ENCODE data around the gene UBE2QL1. TPM values are rescaled to one million over a fixed set of nuclear protein-coding genes. Genes with fewer than 3 reads are reported as not detected.

The UBE2QL1 gene
- total and polyA plus RNA-seq, 2 donors from 2014 or later, result 0.31 to 4.8 TPM

DNA sequence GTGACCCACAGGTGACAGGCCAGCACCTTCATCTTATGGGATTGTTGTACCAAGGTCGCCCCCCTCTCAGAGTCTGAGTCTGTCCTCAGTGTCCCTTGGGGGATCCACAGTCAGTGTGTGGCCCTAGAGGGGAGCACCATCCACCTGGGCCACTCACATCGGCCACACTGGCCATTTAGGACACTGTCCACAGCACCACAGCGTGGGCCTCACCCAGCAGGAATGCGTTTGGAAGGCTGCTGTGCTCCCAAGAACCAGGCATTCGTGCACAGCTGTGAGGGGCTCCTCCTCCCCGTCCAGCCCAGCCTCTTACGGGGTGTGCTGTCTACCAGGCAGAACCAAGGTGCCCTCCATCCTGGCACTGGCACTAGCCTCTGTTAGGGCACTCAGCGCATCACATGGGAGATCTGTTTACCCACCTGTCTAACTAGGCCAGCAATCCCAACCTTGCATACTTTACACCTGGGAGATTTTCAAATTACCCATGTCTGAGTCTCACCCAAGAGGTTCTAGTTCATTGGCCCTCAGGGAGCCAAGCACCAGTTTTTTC, 24.5 kb upstream of the UBE2QL1 start:
- FAIRE-seq (no peak), DNase-seq (no peak)
- TF ChIP-seq, protein P1, sequence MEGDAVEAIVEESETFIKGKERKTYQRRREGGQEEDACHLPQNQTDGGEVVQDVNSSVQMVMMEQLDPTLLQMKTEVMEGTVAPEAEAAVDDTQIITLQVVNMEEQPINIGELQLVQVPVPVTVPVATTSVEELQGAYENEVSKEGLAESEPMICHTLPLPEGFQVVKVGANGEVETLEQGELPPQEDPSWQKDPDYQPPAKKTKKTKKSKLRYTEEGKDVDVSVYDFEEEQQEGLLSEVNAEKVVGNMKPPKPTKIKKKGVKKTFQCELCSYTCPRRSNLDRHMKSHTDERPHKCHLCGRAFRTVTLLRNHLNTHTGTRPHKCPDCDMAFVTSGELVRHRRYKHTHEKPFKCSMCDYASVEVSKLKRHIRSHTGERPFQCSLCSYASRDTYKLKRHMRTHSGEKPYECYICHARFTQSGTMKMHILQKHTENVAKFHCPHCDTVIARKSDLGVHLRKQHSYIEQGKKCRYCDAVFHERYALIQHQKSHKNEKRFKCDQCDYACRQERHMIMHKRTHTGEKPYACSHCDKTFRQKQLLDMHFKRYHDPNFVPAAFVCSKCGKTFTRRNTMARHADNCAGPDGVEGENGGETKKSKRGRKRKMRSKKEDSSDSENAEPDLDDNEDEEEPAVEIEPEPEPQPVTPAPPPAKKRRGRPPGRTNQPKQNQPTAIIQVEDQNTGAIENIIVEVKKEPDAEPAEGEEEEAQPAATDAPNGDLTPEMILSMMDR (IDR thresholded peaks at IDR 0.05; ENCODE audit: borderline replicate concordance, extremely low read depth, insufficient read depth), result no peak
- Histone ChIP-seq H3K27ac (ENCODE audit: low read depth in 2 of 2, low read length in 2 of 2) (no peak overlapping the region), H3K4me1 (ENCODE audit: control insufficient read depth in 2 of 3, insufficient read depth in 2 of 3, low read depth in 1 of 3, low read length in 3 of 3) (no peaks in the 10 kb centered on the region), H3K36me3 (ENCODE audit: control insufficient read depth in 2 of 3, insufficient read depth in 3 of 3, low read length in 3 of 3) (no peaks in the 10 kb centered on the region), H3K4me3 (ENCODE audit: low read length in 3 of 3) (no peak overlapping the region), H3K9ac (ENCODE audit: low read length in 3 of 3) (no peak overlapping the region), H3K27me3 (ENCODE audit: control insufficient read depth, insufficient read depth, low read length) (no peaks in the 10 kb centered on the region), H3K9me3 (ENCODE audit: control insufficient read depth in 2 of 3, insufficient read depth in 1 of 3, low read length in 3 of 3) (no peaks in the 10 kb centered on the region)
- intact Hi-C loops (cut with DNase I), result no loop called here

DNA sequence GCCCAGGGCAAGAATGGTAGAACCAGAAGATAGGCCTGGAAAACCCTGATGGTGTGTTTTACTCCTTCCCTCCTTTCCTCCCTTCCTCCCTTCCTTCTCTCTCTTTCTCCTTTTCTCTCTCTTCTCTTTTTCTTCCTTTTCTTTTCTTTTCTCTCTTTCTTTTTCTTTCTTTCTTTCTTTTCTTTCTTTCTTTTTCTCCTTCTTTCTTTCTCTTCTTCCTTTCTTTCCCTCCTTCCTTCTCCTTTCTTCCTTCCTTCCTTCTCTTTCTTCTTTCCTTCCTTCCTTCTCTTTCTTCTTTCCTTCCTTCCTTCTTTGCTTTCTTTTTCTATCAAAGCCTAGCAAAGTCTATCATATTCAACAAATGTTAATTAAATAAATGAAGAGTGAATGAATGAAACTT, 24.0 kb upstream of the UBE2QL1 start:
- TF ChIP-seq, protein P1 (IDR thresholded peaks at IDR 0.05; ENCODE audit: borderline replicate concordance, extremely low read depth, insufficient read depth), result no peak
- no peak overlapping the region for H3K27ac ChIP-seq (ENCODE audit: low read depth in 2 of 2, low read length in 2 of 2)
- no peak for FAIRE-seq
- no peaks in the 10 kb centered on the region for H3K27me3 ChIP-seq (ENCODE audit: control insufficient read depth, insufficient read depth, low read length)
- intact Hi-C loops (cut with DNase I), result no loop called here
- H3K9me3 ChIP-seq (ENCODE audit: control insufficient read depth in 2 of 3, insufficient read depth in 1 of 3, low read length in 3 of 3), result no peaks in the 10 kb centered on the region
- no peaks in the 10 kb centered on the region for H3K4me1 ChIP-seq (ENCODE audit: control insufficient read depth in 2 of 3, insufficient read depth in 2 of 3, low read depth in 1 of 3, low read length in 3 of 3)
- DNase-seq, result no peak
- H3K4me3 ChIP-seq (ENCODE audit: low read length in 3 of 3), result no peak overlapping the region
- no peak overlapping the region for H3K9ac ChIP-seq (ENCODE audit: low read length in 3 of 3)
- H3K36me3 ChIP-seq (ENCODE audit: control insufficient read depth in 2 of 3, insufficient read depth in 3 of 3, low read length in 3 of 3), result no peaks in the 10 kb centered on the region

DNA sequence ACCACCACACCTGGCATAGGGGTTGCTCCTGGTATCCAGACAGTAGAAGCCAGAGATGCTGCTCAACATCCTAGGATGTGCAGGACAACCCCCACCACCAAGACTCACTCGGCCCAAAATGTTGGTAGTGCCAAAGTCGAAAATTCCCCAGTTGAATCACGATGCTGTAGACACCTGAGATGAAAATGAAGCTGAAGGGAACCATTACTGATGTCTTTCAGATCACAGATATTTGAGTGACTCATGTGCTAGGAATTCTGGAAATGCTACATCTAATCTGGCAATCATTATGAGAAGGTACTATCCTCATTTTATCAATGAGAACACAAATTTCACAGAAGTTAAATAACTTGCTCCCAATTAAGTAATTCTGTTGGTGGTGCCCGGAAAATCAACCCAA, 21.0 kb upstream of the UBE2QL1 start:
- Histone ChIP-seq H3K9ac (ENCODE audit: low read length in 3 of 3) (no peak overlapping the region), H3K27me3 (ENCODE audit: control insufficient read depth, insufficient read depth, low read length) (no peaks in the 10 kb centered on the region), H3K9me3 (ENCODE audit: control insufficient read depth in 2 of 3, insufficient read depth in 1 of 3, low read length in 3 of 3) (no peaks in the 10 kb centered on the region), H3K4me3 (ENCODE audit: low read length in 3 of 3) (no peak overlapping the region), H3K4me1 (ENCODE audit: control insufficient read depth in 2 of 3, insufficient read depth in 2 of 3, low read depth in 1 of 3, low read length in 3 of 3) (no peaks in the 10 kb centered on the region), H3K27ac (ENCODE audit: low read depth in 2 of 2, low read length in 2 of 2) (no peak overlapping the region), H3K36me3 (ENCODE audit: control insufficient read depth in 2 of 3, insufficient read depth in 3 of 3, low read length in 3 of 3) (no peaks in the 10 kb centered on the region)
- no peak for FAIRE-seq
- intact Hi-C loops (cut with DNase I), result no loop called here
- DNase-seq, result no peak
- TF ChIP-seq, protein P1 (IDR thresholded peaks at IDR 0.05; ENCODE audit: borderline replicate concordance, extremely low read depth, insufficient read depth), result no peak
